ENCODE measurements around the gene EPC2. TPM values are rescaled to one million over a fixed set of nuclear protein-coding genes. Genes with fewer than 3 reads are reported as not detected.
"Not testable (repeated sequence)": the region's sequence is repeated elsewhere in the genome, so short reads cannot be mapped to it uniquely, and the experiment has no call there.

EPC2 gene
- total RNA-seq, 1 experiment from 2014 or later = 33.4 TPM

GRCh38 chr2:148789059-148789458 is 144.5 kb downstream of the EPC2 start:
- Mint-ChIP-seq H3K27ac (ENCODE audit: low read depth, unreplicated experiment) (no peak overlapping the region), H3K36me3 (ENCODE audit: insufficient read depth, unreplicated experiment) (peaks cover 36% of the 10 kb centered on the region), H3K4me1 (ENCODE audit: insufficient read depth, unreplicated experiment) (peaks cover 2% of the 10 kb centered on the region), H3K27me3 (ENCODE audit: insufficient read depth, unreplicated experiment) (no peaks in the 10 kb centered on the region), H3K9me3 (ENCODE audit: unreplicated experiment) (no peaks in the 10 kb centered on the region), H3K4me3 (ENCODE audit: unreplicated experiment) (no peak overlapping the region)
- no peak for DNase-seq (ENCODE audit: unreplicated experiment)
- TF ChIP-seq CTCF (IDR thresholded peaks at IDR 0.05; ENCODE audit: unreplicated experiment) = no peak
- BruUV-seq (replicated peaks) = no TSS peak
- POLR2A ChIA-PET = interaction anchor here (0.5 kb wide), 1 partner anchor 24 kb away, joined by 3 read pairs; no protein-coding TSS in a partner anchor
- CTCF ChIA-PET = interaction anchor here (1.2 kb wide), 2 partner anchors 201 to 229 kb away, joined by 3 to 4 read pairs; no protein-coding TSS in a partner anchor
- intact Hi-C loops (cut with micrococcal nuclease) = no loop called here

- ChIA-PET POLR2A (interaction anchor here (0.6 kb wide), 1 partner anchor 8 kb away, joined by 3 read pairs; no protein-coding TSS in a partner anchor), CTCF (interaction anchor here (1.2 kb wide), 1 partner anchor 200 kb away, joined by 4 read pairs; no protein-coding TSS in a partner anchor)
- H3K27ac Mint-ChIP-seq (ENCODE audit: low read depth, unreplicated experiment); DNase-seq (ENCODE audit: unreplicated experiment); H3K4me1 Mint-ChIP-seq (ENCODE audit: insufficient read depth, unreplicated experiment); H3K9me3 Mint-ChIP-seq (ENCODE audit: unreplicated experiment); H3K27me3 Mint-ChIP-seq (ENCODE audit: insufficient read depth, unreplicated experiment); intact Hi-C loops (cut with micrococcal nuclease); BruUV-seq (replicated peaks); H3K4me3 Mint-ChIP-seq (ENCODE audit: unreplicated experiment): not testable (repeated sequence)
- H3K36me3 Mint-ChIP-seq (ENCODE audit: insufficient read depth, unreplicated experiment) = peaks cover 26% of the 10 kb centered on the region
Measured at GRCh38 chr2:148790172-148790571, 145.6 kb downstream of the EPC2 start.

DNA sequence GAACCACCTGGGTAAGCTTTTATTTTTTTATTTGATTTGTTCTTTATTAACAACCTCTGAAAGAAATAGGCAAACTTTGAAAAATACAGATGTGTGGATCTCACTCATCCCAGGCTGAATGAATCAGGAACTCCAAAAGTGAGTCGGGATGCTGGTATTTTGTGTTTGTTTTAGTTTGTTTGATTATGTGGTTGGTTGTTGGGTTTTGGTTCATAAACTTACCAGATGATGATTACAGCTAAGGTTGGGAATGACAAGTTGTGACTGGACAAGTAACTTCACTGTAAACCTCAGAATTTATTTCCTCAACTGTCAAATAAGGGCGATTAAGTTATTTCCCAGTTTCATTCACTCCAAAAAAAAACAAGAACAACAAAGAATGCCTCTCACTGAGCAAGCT is 150.0 kb downstream of the EPC2 start:
- H3K9me3 Mint-ChIP-seq (ENCODE audit: unreplicated experiment) = no peaks in the 10 kb centered on the region
- POLR2A ChIA-PET = no interaction called here
- DNase-seq (ENCODE audit: unreplicated experiment) = no peak
- BruUV-seq (replicated peaks) = no TSS peak
- intact Hi-C loops (cut with micrococcal nuclease) = no loop called here
- no peaks in the 10 kb centered on the region for H3K27me3 Mint-ChIP-seq (ENCODE audit: insufficient read depth, unreplicated experiment)
- TF ChIP-seq CTCF (IDR thresholded peaks at IDR 0.05; ENCODE audit: unreplicated experiment) = no peak
- peaks cover 5% of the 10 kb centered on the region for H3K4me1 Mint-ChIP-seq (ENCODE audit: insufficient read depth, unreplicated experiment)
- H3K27ac Mint-ChIP-seq (ENCODE audit: low read depth, unreplicated experiment) = no peak overlapping the region
- H3K36me3 Mint-ChIP-seq (ENCODE audit: insufficient read depth, unreplicated experiment) = peaks cover 6% of the 10 kb centered on the region
- CTCF ChIA-PET = interaction anchor here (0.5 to 0.6 kb wide), 2 partner anchors 21 to 245 kb away, joined by 3 read pairs; no protein-coding TSS in a partner anchor
- no peak overlapping the region for H3K4me3 Mint-ChIP-seq (ENCODE audit: unreplicated experiment)

DNA sequence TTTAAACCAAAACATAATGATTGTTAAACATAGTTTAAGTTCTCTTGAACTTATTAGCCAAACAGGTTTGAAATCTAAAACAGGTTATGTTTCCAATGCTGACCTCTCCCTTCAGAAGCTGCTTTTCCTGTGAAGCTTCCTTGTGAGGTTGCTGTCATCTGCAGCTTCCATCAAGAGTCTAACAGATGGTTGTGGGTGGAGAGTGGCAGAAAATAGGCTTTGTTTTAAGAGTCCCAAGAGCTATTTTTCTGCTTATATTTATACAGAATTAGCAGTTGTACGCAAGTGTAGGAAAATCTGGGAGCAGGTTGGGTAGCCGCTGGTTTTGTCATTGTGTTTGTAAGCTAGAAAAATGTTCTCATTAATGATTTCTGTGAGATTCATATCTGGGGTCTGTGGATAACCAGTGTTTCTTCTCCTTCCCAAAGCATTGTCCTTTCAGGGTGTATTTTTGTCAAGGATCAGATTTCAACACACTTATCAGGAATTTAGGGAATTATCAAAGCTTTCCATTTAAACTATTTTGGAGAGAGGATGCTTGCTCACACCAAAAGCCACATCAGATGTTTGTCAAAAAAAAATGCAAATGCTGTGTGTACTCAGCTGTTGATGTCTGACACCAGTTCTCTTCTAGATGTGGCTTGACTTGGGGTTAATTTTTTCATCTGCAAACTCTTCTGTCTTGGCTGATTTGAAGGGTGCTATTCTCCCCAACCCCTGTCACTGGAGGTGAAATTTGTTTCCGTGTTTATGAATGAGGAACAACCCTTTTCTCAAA is 152.4 kb downstream of the EPC2 start:
- intact Hi-C loops (cut with micrococcal nuclease) = no loop called here
- POLR2A ChIA-PET = interaction anchor here (0.5 to 1.1 kb wide), 3 partner anchors 9 to 816 kb away, joined by 3 to 4 read pairs (median 3); no protein-coding TSS in a partner anchor

More for the DNA sequence above, 152.4 kb downstream of the EPC2 start:
- Mint-ChIP-seq H3K4me1 (ENCODE audit: insufficient read depth, unreplicated experiment) (peaks cover 5% of the 10 kb centered on the region), H3K27me3 (ENCODE audit: insufficient read depth, unreplicated experiment) (no peaks in the 10 kb centered on the region), H3K36me3 (ENCODE audit: insufficient read depth, unreplicated experiment) (peaks cover 4% of the 10 kb centered on the region), H3K4me3 (ENCODE audit: unreplicated experiment) (no peak overlapping the region), H3K27ac (ENCODE audit: low read depth, unreplicated experiment) (no peak overlapping the region), H3K9me3 (ENCODE audit: unreplicated experiment) (no peaks in the 10 kb centered on the region)
- CTCF ChIA-PET = interaction anchor here (0.6 kb wide), 2 partner anchors 193 to 702 kb away, joined by 3 read pairs; no protein-coding TSS in a partner anchor
- no peak for TF ChIP-seq CTCF (IDR thresholded peaks at IDR 0.05; ENCODE audit: unreplicated experiment)
- no peak for DNase-seq (ENCODE audit: unreplicated experiment)
- no TSS peak for BruUV-seq (replicated peaks)

All from MCF 10A (cell line).